Myocyte (in vitro differentiated cells): ENCODE data around the gene NACAD. TPM values are rescaled to one million over a fixed set of nuclear protein-coding genes. Genes with fewer than 3 reads are reported as not detected.
A peak's percentile ranks its signal among the peaks of the same experiment; 100 is the strongest.
"Not testable (repeated sequence)": the region's sequence is repeated elsewhere in the genome, so short reads cannot be mapped to it uniquely, and the experiment has no call there.

Source experiments
- DNase-seq: peaks from one replicate; pipeline ENCODE4 v3.0.0-alpha.2; 2012; ENCODE audit warnings: low read depth
- total RNA-seq: library from RNA; depleted of rRNA; stranded (reverse); fragments of >200 nt; gene quantifications from 2 replicates; pipeline ENCODE4 v1.2.3, GENCODE V29; 2014

NACAD gene
- total RNA-seq, 1 donor from 2014 or later: 1.2 TPM

GRCh38 chr7:45060295-45060694 is 28.5 kb downstream of the NACAD start:
- DNase-seq: no peak

- DNase-seq: no peak
Observed at GRCh38 chr7:45057878-45058277, 30.9 kb downstream of the NACAD start.

GRCh38 chr7:45055594-45056219 is 33.1 kb downstream of the NACAD start:
- DNase-seq: no peak

GRCh38 chr7:45055016-45055415 is 33.8 kb downstream of the NACAD start:
- DNase-seq: no peak

GRCh38 chr7:45054442-45054841 is 34.3 kb downstream of the NACAD start:
- DNase-seq: no peak

- DNase-seq: no peak
Observed at GRCh38 chr7:45053941-45054340, 34.8 kb downstream of the NACAD start.

GRCh38 chr7:45053401-45053800 is 35.4 kb downstream of the NACAD start:
- no peak for DNase-seq

GRCh38 chr7:45052011-45052410 is 36.8 kb downstream of the NACAD start:
- DNase-seq: peak; percentile 92

- no peak for DNase-seq
Observed at GRCh38 chr7:45050198-45050597, 38.6 kb downstream of the NACAD start.

- no peak for DNase-seq
Observed at GRCh38 chr7:45048748-45049147, 40.0 kb downstream of the NACAD start.

- no peak for DNase-seq
Observed at GRCh38 chr7:45044338-45044737, 44.4 kb downstream of the NACAD start.

GRCh38 chr7:45039106-45039505 is 49.7 kb downstream of the NACAD start:
- no peak for DNase-seq

- no peak for DNase-seq
Observed at GRCh38 chr7:45037876-45038275, 50.9 kb downstream of the NACAD start.

- no peak for DNase-seq
Observed at GRCh38 chr7:45036796-45037195, 52.0 kb downstream of the NACAD start.

- DNase-seq: no peak
Observed at GRCh38 chr7:45036317-45036716, 52.5 kb downstream of the NACAD start.

- DNase-seq: no peak
Observed at GRCh38 chr7:45035893-45036292, 52.9 kb downstream of the NACAD start.

GRCh38 chr7:45035371-45035770 is 53.4 kb downstream of the NACAD start:
- DNase-seq: no peak

- not testable (repeated sequence) for DNase-seq
Observed at GRCh38 chr7:45034710-45035109, 54.1 kb downstream of the NACAD start.

GRCh38 chr7:45033931-45034290 is 54.9 kb downstream of the NACAD start:
- DNase-seq: peak; percentile 41

GRCh38 chr7:45033261-45033930 is 55.4 kb downstream of the NACAD start:
- DNase-seq: peak; percentile 31

- DNase-seq: no peak
Observed at GRCh38 chr7:45032421-45032820, 56.3 kb downstream of the NACAD start.

- DNase-seq: no peak
Observed at GRCh38 chr7:45031829-45032228, 56.9 kb downstream of the NACAD start.
